Loucy (cell line): Measurements from ENCODE around the gene DNMT1.

Experiments
- H2AFZ ChIP-seq: fragments of 200-600 bp; sonication (generic); 2 replicates; pipeline ENCODE4 v1.6.0; 2016; ENCODE audit warnings: antibody characterized with exemption, mild to moderate bottlenecking, low read length, moderate library complexity
- H3F3A ChIP-seq: fragments of 200-600 bp; 2 replicates; pipeline ENCODE4 v1.6.0; 2016; ENCODE audit warnings: antibody characterized with exemption, low read depth, mild to moderate bottlenecking
- H3K27me3 ChIP-seq: fragments of 200-600 bp; sonication (generic); 2 replicates; pipeline ENCODE4 v1.6.1; 2014; ENCODE audit warnings: low read length, mild to moderate bottlenecking; ENCODE audit not compliant: insufficient read depth, poor library complexity, severe bottlenecking
- H3K36me3 ChIP-seq: fragments of 200-600 bp; sonication (generic); 2 replicates; pipeline ENCODE4 v1.6.1; 2016; ENCODE audit warnings: low read length; ENCODE audit not compliant: insufficient read depth
- H3K4me1 ChIP-seq: fragments of 200-600 bp; sonication (generic); 2 replicates; pipeline ENCODE4 v1.5.1; 2014; ENCODE audit warnings: low read length, mild to moderate bottlenecking; ENCODE audit not compliant: insufficient read depth, poor library complexity, severe bottlenecking
- H3K4me2 ChIP-seq: fragments of 200-600 bp; sonication (generic); 2 replicates; pipeline ENCODE4 v1.6.0; 2014; ENCODE audit warnings: antibody characterized with exemption, low read length, low read depth, mild to moderate bottlenecking; ENCODE audit not compliant: poor library complexity, severe bottlenecking
- H3K4me3 ChIP-seq: fragments of 200-600 bp; sonication (generic); 2 replicates; pipeline ENCODE4 v1.5.1; 2014; ENCODE audit warnings: low read length, mild to moderate bottlenecking, mixed read lengths; ENCODE audit not compliant: poor library complexity, severe bottlenecking
- H3K79me2 ChIP-seq: fragments of 200-600 bp; sonication (generic); 2 replicates; pipeline ENCODE4 v1.6.1; 2014; ENCODE audit warnings: low read length; ENCODE audit not compliant: insufficient read depth
- H3K9ac ChIP-seq: fragments of 200-600 bp; sonication (generic); 2 replicates; pipeline ENCODE4 v1.6.0; 2014; ENCODE audit warnings: mild to moderate bottlenecking, low read depth, low read length, moderate library complexity; ENCODE audit not compliant: poor library complexity, severe bottlenecking
- H3K9me2 ChIP-seq: fragments of 200-600 bp; sonication (generic); replicated peaks from 2 replicates; pipeline ENCODE4 v1.6.1; 2016; ENCODE audit warnings: low read depth, low read length, mixed read lengths
- H3K9me3 ChIP-seq: fragments of 200-600 bp; sonication (generic); 2 replicates; pipeline ENCODE4 v1.6.1; 2014; ENCODE audit warnings: mild to moderate bottlenecking, antibody characterized with exemption, low read length, low read depth; ENCODE audit not compliant: insufficient read depth
- H4K20me1 ChIP-seq: fragments of 200-600 bp; sonication (generic); 2 replicates; pipeline ENCODE4 v1.6.0; 2014; ENCODE audit warnings: antibody characterized with exemption, low read length, mild to moderate bottlenecking; ENCODE audit not compliant: insufficient read depth, poor library complexity, severe bottlenecking
- CTCF ChIP-seq: fragments of 200-600 bp; sonication (generic); conservative IDR thresholded peaks from 2 replicates; pipeline ENCODE4 v1.5.1; 2014; ENCODE audit warnings: mild to moderate bottlenecking, antibody characterized with exemption, low read length
- EZH2phosphoT487 ChIP-seq: fragments of 200-600 bp; IDR thresholded peaks from 2 replicates; pipeline ENCODE4 v1.6.1; 2018; ENCODE audit warnings: antibody characterized with exemption, mild to moderate bottlenecking, moderate library complexity, borderline replicate concordance

Gene DNMT1

DNA sequence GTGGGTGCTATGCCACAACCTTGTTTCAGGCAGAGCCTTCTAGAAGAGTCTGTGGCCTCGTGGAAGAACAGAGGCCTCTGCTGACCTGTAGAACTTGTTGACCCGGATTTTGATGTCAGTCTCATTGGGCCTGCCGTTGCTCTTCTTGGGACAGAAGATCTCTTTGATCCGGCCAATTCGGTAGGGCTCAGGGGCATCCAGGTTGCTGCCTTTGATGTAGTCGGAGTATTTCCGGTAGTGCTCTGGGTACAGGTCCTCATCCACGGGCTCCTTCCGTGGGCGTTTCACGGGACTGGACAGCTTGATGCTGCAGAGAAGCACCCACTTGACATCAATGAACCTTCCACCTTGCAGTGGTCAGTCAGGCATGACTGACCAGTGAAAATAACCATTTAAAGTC is 51.1 kb downstream of the DNMT1 start:
- no peak overlapping the region for H3K4me3 ChIP-seq
- H3K79me2 ChIP-seq: no peaks in the 10 kb centered on the region
- TF ChIP-seq EZH2phosphoT487 (no peak), CTCF (no peak)
- H3K9ac ChIP-seq: no peak overlapping the region
- no peak overlapping the region for H2AFZ ChIP-seq
- H3F3A ChIP-seq: no peaks in the 10 kb centered on the region
- no peaks in the 10 kb centered on the region for H3K27me3 ChIP-seq
- H3K4me2 ChIP-seq: no peak overlapping the region
- H3K36me3 ChIP-seq: peaks cover 94% of the 10 kb centered on the region
- no peaks in the 10 kb centered on the region for H3K9me3 ChIP-seq
- peaks cover 4% of the 10 kb centered on the region for H4K20me1 ChIP-seq
- no peaks in the 10 kb centered on the region for H3K9me2 ChIP-seq
- no peaks in the 10 kb centered on the region for H3K4me1 ChIP-seq

- Histone ChIP-seq H3K27me3 (no peaks in the 10 kb centered on the region), H3K9me3 (no peaks in the 10 kb centered on the region), H2AFZ (no peak overlapping the region), H3K4me1 (no peaks in the 10 kb centered on the region), H3K9me2 (no peaks in the 10 kb centered on the region), H3K9ac (no peak overlapping the region), H4K20me1 (peaks cover 4% of the 10 kb centered on the region), H3K36me3 (peaks cover 99% of the 10 kb centered on the region), H3K4me3 (no peak overlapping the region), H3K4me2 (no peak overlapping the region), H3K79me2 (no peaks in the 10 kb centered on the region), H3F3A (no peaks in the 10 kb centered on the region)
- no peak for TF ChIP-seq CTCF
- TF ChIP-seq EZH2phosphoT487: no peak
Measured at GRCh38 chr19:10142701-10143375, 51.9 kb downstream of the DNMT1 start.

- no peak overlapping the region for H3K4me2 ChIP-seq
- no peaks in the 10 kb centered on the region for H3F3A ChIP-seq
- no peaks in the 10 kb centered on the region for H3K79me2 ChIP-seq
- H4K20me1 ChIP-seq: peaks cover 4% of the 10 kb centered on the region
- H3K9ac ChIP-seq: no peak overlapping the region
- H3K27me3 ChIP-seq: no peaks in the 10 kb centered on the region
- no peaks in the 10 kb centered on the region for H3K9me2 ChIP-seq
- no peaks in the 10 kb centered on the region for H3K4me1 ChIP-seq
- no peak overlapping the region for H3K4me3 ChIP-seq
- H2AFZ ChIP-seq: no peak overlapping the region
- H3K9me3 ChIP-seq: no peaks in the 10 kb centered on the region
- peaks cover 100% of the 10 kb centered on the region for H3K36me3 ChIP-seq
- TF ChIP-seq CTCF: no peak
- TF ChIP-seq EZH2phosphoT487: no peak
Measured at GRCh38 chr19:10141973-10142372, 52.8 kb downstream of the DNMT1 start.
